Lung microvascular endothelial cell (primary cell): ENCODE results near the gene NLRP10. TPM values are rescaled to one million over a fixed set of nuclear protein-coding genes. Genes with fewer than 3 reads are reported as not detected.

Experiments used
- DNase-seq, 2 donors: peaks; one replicate each; pipeline versions ENCODE4 v3.0.0 to v3.0.0-alpha.2; 2010; ENCODE audit warnings: low read depth in 2 of 2
- total RNA-seq: library from RNA; depleted of rRNA; stranded (reverse); fragments of >200 nt; gene quantifications from 2 replicates; pipeline ENCODE4 v1.2.1, GENCODE V29; 2014

The NLRP10 gene
- total RNA-seq, 1 donor from 2014 or later, result not detected

- DNase-seq, result peak; percentile 71 to 80
Measured at GRCh38 chr11:7977232-7977917, 12.1 kb upstream of the NLRP10 start.

GRCh38 chr11:7974668-7975067, 9.4 kb upstream of the NLRP10 start:
- no peak for DNase-seq

DNA sequence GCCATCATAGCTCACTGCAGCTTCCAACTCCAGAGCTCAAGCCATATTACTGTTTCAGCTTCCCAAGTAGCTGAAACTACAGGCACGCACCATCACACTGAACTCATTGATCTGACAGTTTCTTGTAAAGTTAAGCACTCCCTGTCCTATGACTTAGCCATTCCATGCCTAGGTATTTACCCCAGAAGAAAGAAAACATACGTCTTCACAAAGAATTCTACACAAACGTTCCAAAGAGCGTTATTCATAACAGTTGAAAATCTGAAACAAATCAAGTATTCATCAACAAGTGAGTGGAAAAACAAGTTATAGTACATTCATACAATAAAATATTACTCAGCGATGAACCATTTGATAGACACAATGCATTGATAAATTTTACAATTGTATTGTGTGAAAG, 7.8 kb upstream of the NLRP10 start:
- DNase-seq, result no peak

- DNase-seq, result no peak
Measured at GRCh38 chr11:7971846-7972245, 6.6 kb upstream of the NLRP10 start.

DNA sequence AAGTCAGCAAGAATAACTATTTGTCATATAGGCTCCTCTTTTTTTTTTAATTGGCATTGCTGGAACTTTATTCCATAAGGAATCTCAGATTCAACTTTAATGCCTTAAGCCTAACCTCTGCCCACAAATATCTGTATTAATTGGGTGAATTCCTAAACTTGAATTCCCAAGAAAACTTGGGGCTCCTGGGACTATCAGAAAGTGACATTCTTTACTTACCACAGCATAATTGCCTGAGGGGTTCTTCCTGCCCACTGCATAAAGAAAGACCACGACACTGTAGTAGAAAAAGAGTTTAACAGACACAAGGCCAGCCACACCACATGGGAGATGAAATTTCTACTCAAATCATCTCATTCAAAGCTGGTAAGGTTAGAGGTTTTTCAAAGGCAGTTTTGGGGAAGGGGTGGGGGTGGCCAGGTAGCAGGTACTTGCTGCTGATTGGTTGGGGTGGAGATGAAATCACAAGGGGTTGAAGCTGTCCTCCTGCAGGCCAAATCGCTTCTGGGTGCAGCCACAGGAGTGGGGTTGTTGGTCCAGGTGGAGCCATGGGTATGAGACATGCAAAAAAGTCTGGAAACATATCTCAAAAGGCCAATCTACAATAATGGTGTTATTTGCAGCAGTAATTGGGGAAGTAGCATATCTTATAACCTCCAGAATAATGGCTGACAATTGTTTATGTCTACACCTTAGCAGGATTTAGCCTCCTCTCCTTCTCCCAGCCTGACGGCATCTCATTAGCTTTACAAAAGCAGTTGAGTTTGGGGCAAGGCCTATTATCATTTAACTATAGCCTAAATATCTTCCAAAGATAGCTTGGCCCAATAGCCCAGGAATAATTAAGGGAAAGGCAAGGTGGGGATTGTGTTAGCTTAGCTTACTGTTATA, 4.8 kb upstream of the NLRP10 start:
- no peak for DNase-seq

GRCh38 chr11:7968686-7969085, 3.4 kb upstream of the NLRP10 start:
- no peak for DNase-seq

- DNase-seq, result no peak
Measured at GRCh38 chr11:7967826-7968225, 2.6 kb upstream of the NLRP10 start.

GRCh38 chr11:7967097-7967496, 1.9 kb upstream of the NLRP10 start:
- DNase-seq, result no peak

GRCh38 chr11:7964873-7965272, 374 bp downstream of the NLRP10 start:
- DNase-seq, result no peak

GRCh38 chr11:7964261-7964660, 986 bp downstream of the NLRP10 start:
- no peak for DNase-seq

- no peak for DNase-seq
Measured at GRCh38 chr11:7955191-7955590, 10.1 kb downstream of the NLRP10 start.

DNA sequence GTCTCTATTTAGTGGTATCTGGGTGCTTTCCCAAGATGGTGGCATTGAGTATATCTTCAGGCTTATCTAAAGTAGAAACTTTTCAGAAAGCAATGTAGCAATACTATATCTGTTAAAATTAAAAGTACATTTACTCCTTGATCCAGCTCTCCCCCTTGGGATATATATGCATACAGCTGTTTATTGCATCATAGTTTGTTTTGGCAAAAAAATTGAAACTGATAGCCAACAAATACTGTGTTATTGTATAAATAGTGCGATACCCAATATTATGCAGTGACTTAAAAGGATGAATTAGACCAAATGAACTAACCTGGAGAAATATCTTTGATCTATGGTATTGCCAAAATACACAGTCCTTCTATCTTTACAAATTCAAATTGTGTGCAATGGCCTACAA, 15.3 kb downstream of the NLRP10 start:
- DNase-seq, result no peak

- no peak for DNase-seq
Measured at GRCh38 chr11:7944123-7944522, 21.1 kb downstream of the NLRP10 start.

DNA sequence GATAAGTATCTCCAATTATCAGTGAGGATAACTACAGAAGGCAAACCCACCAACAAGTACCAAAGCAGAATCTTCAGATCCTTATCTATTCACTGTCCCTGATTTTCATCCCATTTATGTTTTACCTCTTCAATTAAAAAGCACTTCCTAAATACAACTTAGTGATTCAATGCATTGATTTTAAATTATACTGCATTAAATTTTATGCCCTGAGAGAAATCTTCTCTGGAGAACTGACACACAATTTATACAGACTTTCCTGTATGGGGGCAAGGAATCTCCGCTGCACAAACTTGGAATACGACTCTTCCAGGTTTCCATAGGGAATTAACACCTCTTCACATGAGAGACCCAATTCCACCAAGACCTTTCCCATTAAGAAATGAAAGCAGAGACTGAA, 23.6 kb downstream of the NLRP10 start, which contains the start of gene OR10A3:
TSS of gene OR10A3 (minus strand) at position 101 of the 400 bp plus-strand sequence. CDS start 2,188 bp downstream, outside the sequence.
- DNase-seq, result no peak

DNA sequence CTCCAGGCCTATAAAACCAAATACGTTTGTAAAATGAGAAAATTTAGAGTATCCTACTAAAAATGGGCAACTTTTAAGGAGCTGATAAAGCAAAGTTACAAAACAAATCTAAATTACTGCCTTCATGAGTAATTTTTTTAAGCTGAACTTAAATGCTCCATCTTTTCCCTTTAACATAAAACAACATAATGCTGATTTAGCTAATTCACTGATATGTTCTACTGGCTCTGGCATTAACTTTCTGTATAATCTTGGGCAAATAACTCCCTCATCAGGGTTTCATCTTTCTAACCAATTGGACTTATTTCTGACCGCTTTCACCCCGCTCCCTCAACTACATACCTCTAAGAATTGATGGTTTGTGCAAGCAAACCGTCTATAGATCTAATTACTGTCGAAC, 24.1 kb downstream of the NLRP10 start:
- no peak for DNase-seq

GRCh38 chr11:7936615-7937014, 28.6 kb downstream of the NLRP10 start:
- DNase-seq, result no peak

- no peak for DNase-seq
Measured at GRCh38 chr11:7931168-7931567, 34.1 kb downstream of the NLRP10 start, which contains the start of gene OR10A6. OR10A6 (minus strand) TSS chr11:7931268; CDS start chr11:7928662, 2,606 bp downstream.

DNA sequence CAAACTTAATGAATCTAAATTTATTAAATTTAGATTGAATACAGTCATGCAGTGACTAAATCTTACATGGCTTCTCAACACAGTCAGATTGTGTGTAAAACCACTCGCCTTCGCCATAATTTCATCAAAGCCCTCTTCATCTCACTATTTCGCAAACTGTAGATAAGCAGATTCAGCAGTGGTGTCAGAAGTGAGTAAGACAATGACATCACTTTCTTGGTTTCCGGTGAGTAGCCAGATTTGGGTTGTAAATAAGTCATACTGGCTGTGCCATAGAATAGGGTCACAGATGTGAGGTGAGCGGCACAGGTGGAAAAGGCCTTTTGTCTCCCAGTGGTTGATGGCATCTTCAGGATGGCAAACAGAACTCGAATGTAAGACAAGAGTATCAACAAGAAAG, 37.6 kb downstream of the NLRP10 start:
- peak in 1 of 2 donors; percentile 8 for DNase-seq

DNA sequence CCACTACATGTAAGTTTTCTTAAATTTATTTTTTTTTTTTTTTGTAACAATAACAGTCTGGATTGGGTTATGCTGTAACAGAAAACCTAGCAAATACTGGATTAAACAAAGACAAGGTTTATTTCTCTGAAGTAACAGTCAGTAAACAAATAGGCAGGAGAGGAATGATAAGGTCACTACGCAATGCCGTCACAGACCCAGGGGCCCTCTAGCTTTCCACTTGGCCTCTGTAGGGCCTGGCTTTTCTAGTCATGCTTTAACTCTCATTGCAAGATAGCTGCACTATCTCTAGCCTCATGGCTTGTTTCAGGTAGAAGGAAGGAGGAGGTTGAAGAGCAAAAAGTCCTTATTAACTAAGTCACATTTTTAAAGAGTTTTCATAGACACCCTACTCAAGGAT, 40.7 kb downstream of the NLRP10 start:
- no peak for DNase-seq

GRCh38 chr11:7918141-7918540, 47.1 kb downstream of the NLRP10 start:
- DNase-seq, result no peak
